ENCODE data around the gene PKD2L2.

PKD2L2 gene

GRCh38 chr5:137921931-137922330, 32.7 kb downstream of the PKD2L2 start:
- TF ChIP-seq CTCF (IDR thresholded peaks at IDR 0.05; ENCODE audit: insufficient read depth, low read length, missing control alignments): no peak
- ChIA-PET CTCF (no interaction called here), POLR2A (no interaction called here)

GRCh38 chr5:137923856-137924255, 34.6 kb downstream of the PKD2L2 start:
- no peak overlapping the region for H3K4me3 ChIP-seq (ENCODE audit: low read depth, low read length)
- ChIA-PET CTCF (no interaction called here), POLR2A (no interaction called here)
- TF ChIP-seq CTCF (IDR thresholded peaks at IDR 0.05; ENCODE audit: insufficient read depth, low read length, missing control alignments): no peak
- no peak for DNase-seq (ENCODE audit: low read depth, low spot score)

More at GRCh38 chr5:137921931-137922330, 32.7 kb downstream of the PKD2L2 start:
- no peak overlapping the region for H3K4me3 ChIP-seq (ENCODE audit: low read depth, low read length)
- no peak for DNase-seq (ENCODE audit: low read depth, low spot score)

- DNase-seq (ENCODE audit: low read depth, low spot score): no peak
- no peak for TF ChIP-seq CTCF (IDR thresholded peaks at IDR 0.05; ENCODE audit: insufficient read depth, low read length, missing control alignments)
- ChIA-PET POLR2A (interaction anchor here (1.0 kb wide), 1 partner anchor 16 kb away, joined by 4 read pairs; no protein-coding TSS in a partner anchor), CTCF (interaction anchor here (1.5 kb wide), 1 partner anchor 13 kb away, joined by 3 read pairs; no protein-coding TSS in a partner anchor)
- H3K4me3 ChIP-seq (ENCODE audit: low read depth, low read length): no peak overlapping the region
These were observed 43.5 kb downstream of the PKD2L2 start for GRCh38 chr5:137932800-137933199.

GRCh38 chr5:137933491-137933911, 44.2 kb downstream of the PKD2L2 start:
- CTCF ChIA-PET: interaction anchor here (1.5 kb wide), 1 partner anchor 14 kb away, joined by 3 read pairs; no protein-coding TSS in a partner anchor
- no peak overlapping the region for H3K4me3 ChIP-seq (ENCODE audit: low read depth, low read length)
- DNase-seq (ENCODE audit: low read depth, low spot score): no peak
- POLR2A ChIA-PET: interaction anchor here (1.0 kb wide), 1 partner anchor 17 kb away, joined by 4 read pairs; no protein-coding TSS in a partner anchor
- TF ChIP-seq CTCF (IDR thresholded peaks at IDR 0.05; ENCODE audit: insufficient read depth, low read length, missing control alignments): no peak

GRCh38 chr5:137935190-137935589, 45.9 kb downstream of the PKD2L2 start:
- ChIA-PET CTCF (interaction anchor here (0.6 to 1.5 kb wide), 5 partner anchors 13 to 156 kb away, joined by 3 to 5 read pairs (median 3); no protein-coding TSS in a partner anchor), POLR2A (no interaction called here)
- no peak for TF ChIP-seq CTCF (IDR thresholded peaks at IDR 0.05; ENCODE audit: insufficient read depth, low read length, missing control alignments)
- no peak for DNase-seq (ENCODE audit: low read depth, low spot score)
- no peak overlapping the region for H3K4me3 ChIP-seq (ENCODE audit: low read depth, low read length)

GRCh38 chr5:137935694-137936093, 46.4 kb downstream of the PKD2L2 start:
- no peak overlapping the region for H3K4me3 ChIP-seq (ENCODE audit: low read depth, low read length)
- DNase-seq (ENCODE audit: low read depth, low spot score): no peak
- CTCF ChIA-PET: interaction anchor here (1.0 to 1.5 kb wide), 4 partner anchors 13 to 157 kb away, joined by 3 to 5 read pairs (median 3); no protein-coding TSS in a partner anchor
- no peak for TF ChIP-seq CTCF (IDR thresholded peaks at IDR 0.05; ENCODE audit: insufficient read depth, low read length, missing control alignments)
- POLR2A ChIA-PET: no interaction called here

Data from AG04449 (cell line).